Astrocyte (in vitro differentiated cells and primary cell): ENCODE measurements around the gene LRRIQ1. TPM values are rescaled to one million over a fixed set of nuclear protein-coding genes. Genes with fewer than 3 reads are reported as not detected.

Experiments
- DNase-seq: peaks from one replicate; pipeline ENCODE4 v3.0.0-alpha.2; 2010; ENCODE audit warnings: low read depth
- FAIRE-seq: peaks from 2 replicates; lab custom pipeline; 2011; peaks lifted over from hg19 to GRCh38; lab: Jason Lieb, UNC
- H2AFZ ChIP-seq: 2 replicates; pipeline ENCODE4 v1.6.0; 2012; ENCODE audit warnings: low read depth, low read length, inconsistent platforms
- H3K27ac ChIP-seq: 2 replicates; pipeline ENCODE4 v1.5.1; 2011; ENCODE audit warnings: low read depth, low read length, inconsistent platforms
- H3K27me3 ChIP-seq: 2 replicates; pipeline ENCODE4 v1.6.0; 2011; ENCODE audit warnings: low read length, inconsistent platforms; ENCODE audit not compliant: insufficient read depth
- H3K36me3 ChIP-seq: 2 replicates; pipeline ENCODE4 v1.5.1; 2011; ENCODE audit warnings: low read length, inconsistent platforms; ENCODE audit not compliant: insufficient read depth
- H3K4me1 ChIP-seq: 2 replicates; pipeline ENCODE4 v1.5.1; 2011; ENCODE audit warnings: low read length, inconsistent platforms; ENCODE audit not compliant: insufficient read depth
- H3K4me2 ChIP-seq: 2 replicates; pipeline ENCODE4 v1.6.0; 2012; ENCODE audit warnings: low read length, inconsistent platforms
- H3K4me3 ChIP-seq: 2 replicates; pipeline ENCODE4 v1.5.1; 2011; ENCODE audit warnings: low read depth, mild to moderate bottlenecking, low read length, inconsistent platforms; ENCODE audit not compliant: insufficient read depth
- H3K79me2 ChIP-seq: 2 replicates; pipeline ENCODE4 v1.6.0; 2012; ENCODE audit warnings: mild to moderate bottlenecking, low read length, inconsistent platforms; ENCODE audit not compliant: insufficient read depth
- H3K9ac ChIP-seq: 2 replicates; pipeline ENCODE4 v1.6.0; 2012; ENCODE audit warnings: mild to moderate bottlenecking, low read length, inconsistent platforms
- H3K9me3 ChIP-seq: 2 replicates; pipeline ENCODE4 v1.5.1; 2012; ENCODE audit warnings: low read depth, mild to moderate bottlenecking, low read length, inconsistent platforms; ENCODE audit not compliant: insufficient read depth
- H4K20me1 ChIP-seq: 2 replicates; pipeline ENCODE4 v1.6.0; 2012; ENCODE audit warnings: low read length, inconsistent platforms; ENCODE audit not compliant: insufficient read depth
- H3K27ac Mint-ChIP-seq: one replicate; pipeline ENCODE4 v1.8.0; 2021; ENCODE audit warnings: mild to moderate bottlenecking, mixed read lengths; ENCODE audit not compliant: unreplicated experiment
- H3K27me3 Mint-ChIP-seq: one replicate; pipeline ENCODE4 v1.8.0; 2021; ENCODE audit warnings: low read depth, mixed read lengths; ENCODE audit not compliant: unreplicated experiment
- H3K36me3 Mint-ChIP-seq: one replicate; pipeline ENCODE4 v1.8.0; 2021; ENCODE audit warnings: low read depth, mixed read lengths; ENCODE audit not compliant: unreplicated experiment
- H3K4me1 Mint-ChIP-seq: one replicate; pipeline ENCODE4 v1.8.0; 2021; ENCODE audit warnings: low read depth, mixed read lengths; ENCODE audit not compliant: unreplicated experiment
- H3K4me3 Mint-ChIP-seq: one replicate; pipeline ENCODE4 v1.8.0; 2021; ENCODE audit warnings: mild to moderate bottlenecking, moderate library complexity, mixed read lengths; ENCODE audit not compliant: unreplicated experiment
- H3K9me3 Mint-ChIP-seq: one replicate; pipeline ENCODE4 v1.8.0; 2021; ENCODE audit warnings: mild to moderate bottlenecking, mixed read lengths; ENCODE audit not compliant: unreplicated experiment
- EZH2 ChIP-seq: IDR thresholded peaks from 2 replicates; pipeline ENCODE4 v1.6.1; 2012; ENCODE audit warnings: mild to moderate bottlenecking, low read length, inconsistent platforms; ENCODE audit not compliant: insufficient read depth
- total RNA-seq: library from RNA; stranded (reverse); gene quantifications from 2 replicates; pipeline ENCODE4 v1.2.1, GENCODE V29; 2021
- TF ChIP-seq, protein P1 (sequence below): IDR thresholded peaks from 2 replicates; pipeline ENCODE4 v1.5.1; 2011; ENCODE audit warnings: low read depth, mild to moderate bottlenecking, inconsistent platforms, low read length, moderate library complexity; ENCODE audit not compliant: insufficient read depth

The LRRIQ1 gene
- total RNA-seq, 1 donor from 2014 or later: 1.9 TPM

DNA sequence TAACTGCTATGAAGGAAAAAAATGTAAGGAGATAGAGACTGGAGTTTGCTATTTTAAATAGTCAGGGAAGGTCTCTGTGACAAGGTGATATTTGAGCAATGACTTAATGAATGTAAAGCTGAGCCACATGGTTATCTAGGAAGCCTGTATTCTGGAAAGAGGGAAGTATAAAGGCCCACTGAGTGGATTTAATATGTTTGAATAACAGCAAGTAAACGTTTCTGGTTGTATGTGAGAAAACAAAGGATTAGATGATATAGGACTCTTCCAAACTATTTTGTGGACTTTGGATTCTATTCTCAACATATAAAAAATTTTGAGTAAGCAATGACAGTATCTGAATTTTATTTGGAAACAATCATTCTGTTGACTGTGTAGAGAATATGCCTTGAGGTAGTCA is 5.2 kb downstream of the LRRIQ1 start:
- no peak for DNase-seq
- Histone ChIP-seq H3K9me3 (no peaks in the 10 kb centered on the region), H3K36me3 (no peaks in the 10 kb centered on the region), H3K4me1 (no peaks in the 10 kb centered on the region), H3K27me3 (no peaks in the 10 kb centered on the region), H3K4me3 (no peak overlapping the region), H3K27ac (no peak overlapping the region), H3K4me2 (no peak overlapping the region), H3K9ac (no peak overlapping the region), H2AFZ (no peak overlapping the region), H4K20me1 (no peaks in the 10 kb centered on the region), H3K79me2 (no peaks in the 10 kb centered on the region)
- TF ChIP-seq, protein P1, sequence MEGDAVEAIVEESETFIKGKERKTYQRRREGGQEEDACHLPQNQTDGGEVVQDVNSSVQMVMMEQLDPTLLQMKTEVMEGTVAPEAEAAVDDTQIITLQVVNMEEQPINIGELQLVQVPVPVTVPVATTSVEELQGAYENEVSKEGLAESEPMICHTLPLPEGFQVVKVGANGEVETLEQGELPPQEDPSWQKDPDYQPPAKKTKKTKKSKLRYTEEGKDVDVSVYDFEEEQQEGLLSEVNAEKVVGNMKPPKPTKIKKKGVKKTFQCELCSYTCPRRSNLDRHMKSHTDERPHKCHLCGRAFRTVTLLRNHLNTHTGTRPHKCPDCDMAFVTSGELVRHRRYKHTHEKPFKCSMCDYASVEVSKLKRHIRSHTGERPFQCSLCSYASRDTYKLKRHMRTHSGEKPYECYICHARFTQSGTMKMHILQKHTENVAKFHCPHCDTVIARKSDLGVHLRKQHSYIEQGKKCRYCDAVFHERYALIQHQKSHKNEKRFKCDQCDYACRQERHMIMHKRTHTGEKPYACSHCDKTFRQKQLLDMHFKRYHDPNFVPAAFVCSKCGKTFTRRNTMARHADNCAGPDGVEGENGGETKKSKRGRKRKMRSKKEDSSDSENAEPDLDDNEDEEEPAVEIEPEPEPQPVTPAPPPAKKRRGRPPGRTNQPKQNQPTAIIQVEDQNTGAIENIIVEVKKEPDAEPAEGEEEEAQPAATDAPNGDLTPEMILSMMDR: no peak
- TF ChIP-seq EZH2: no peak
- H3K27ac Mint-ChIP-seq: no peak overlapping the region
- H3K4me3 Mint-ChIP-seq: no peak overlapping the region
- H3K36me3 Mint-ChIP-seq: no peaks in the 10 kb centered on the region
- H3K27me3 Mint-ChIP-seq: no peaks in the 10 kb centered on the region
- FAIRE-seq: no peak
- no peaks in the 10 kb centered on the region for H3K9me3 Mint-ChIP-seq
- H3K4me1 Mint-ChIP-seq: no peaks in the 10 kb centered on the region

DNA sequence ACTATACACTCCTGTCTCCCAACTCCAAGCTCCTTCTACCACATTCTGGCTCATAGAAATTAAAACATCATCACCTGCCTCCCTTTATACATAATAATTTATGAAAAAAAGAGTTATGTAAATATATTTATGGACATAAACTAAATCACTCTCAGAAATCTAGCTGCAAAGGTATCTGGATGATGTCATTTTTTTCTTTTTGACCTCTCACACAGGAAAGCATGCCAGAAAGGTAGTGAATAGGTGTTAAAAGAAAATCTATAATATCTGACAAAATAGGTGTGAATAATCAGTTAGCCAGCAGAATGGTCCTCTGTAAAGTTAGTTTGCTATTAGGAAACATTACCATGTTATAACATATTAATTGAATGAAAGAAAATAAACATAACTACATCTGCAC is 7.7 kb downstream of the LRRIQ1 start:
- no peaks in the 10 kb centered on the region for H4K20me1 ChIP-seq
- no peak overlapping the region for H3K4me2 ChIP-seq
- H3K27me3 ChIP-seq: no peaks in the 10 kb centered on the region
- no peaks in the 10 kb centered on the region for H3K27me3 Mint-ChIP-seq
- no peak overlapping the region for H2AFZ ChIP-seq
- TF ChIP-seq EZH2: no peak
- TF ChIP-seq, protein P1: no peak
- H3K27ac Mint-ChIP-seq: no peak overlapping the region
- H3K9ac ChIP-seq: no peak overlapping the region
- H3K36me3 Mint-ChIP-seq: no peaks in the 10 kb centered on the region
- FAIRE-seq (no peak), DNase-seq (no peak)
- no peaks in the 10 kb centered on the region for H3K9me3 Mint-ChIP-seq
- H3K4me3 ChIP-seq: no peak overlapping the region
- H3K27ac ChIP-seq: no peak overlapping the region
- no peaks in the 10 kb centered on the region for H3K4me1 Mint-ChIP-seq
- H3K9me3 ChIP-seq: no peaks in the 10 kb centered on the region
- no peaks in the 10 kb centered on the region for H3K4me1 ChIP-seq
- no peak overlapping the region for H3K4me3 Mint-ChIP-seq
- H3K36me3 ChIP-seq: no peaks in the 10 kb centered on the region
- H3K79me2 ChIP-seq: no peaks in the 10 kb centered on the region

DNA sequence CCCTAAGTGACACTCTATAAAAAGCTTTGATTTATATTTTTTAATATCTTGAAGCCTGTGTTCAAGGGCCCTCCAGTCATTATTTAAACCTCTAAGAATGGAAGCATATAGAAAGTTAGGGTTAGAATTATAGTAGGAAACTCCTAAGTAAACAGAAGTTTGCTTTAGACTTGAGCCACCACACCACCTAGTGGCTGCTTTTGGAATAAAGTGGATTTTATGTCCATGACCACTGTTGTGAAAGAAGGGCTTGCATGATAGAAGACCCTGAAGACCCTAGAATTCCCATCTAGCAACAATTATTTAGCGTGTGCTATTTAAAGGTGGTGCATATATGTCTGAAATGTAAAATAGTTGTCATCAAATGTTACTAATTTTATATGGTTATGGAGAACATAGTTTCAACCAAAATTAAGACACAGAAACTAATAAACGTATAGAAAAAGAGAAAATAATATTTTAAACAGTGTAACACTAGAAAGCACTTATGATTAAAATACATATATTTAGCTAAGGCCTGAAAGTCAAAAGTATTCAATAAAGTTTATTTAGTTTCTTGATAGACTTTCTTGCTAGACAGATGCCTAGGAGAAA is 21.3 kb downstream of the LRRIQ1 start:
- Histone ChIP-seq H4K20me1 (no peaks in the 10 kb centered on the region), H3K4me2 (no peak overlapping the region), H2AFZ (no peak overlapping the region), H3K27ac (no peak overlapping the region), H3K79me2 (no peaks in the 10 kb centered on the region), H3K27me3 (no peaks in the 10 kb centered on the region), H3K4me1 (no peaks in the 10 kb centered on the region), H3K4me3 (no peak overlapping the region), H3K36me3 (no peaks in the 10 kb centered on the region), H3K9me3 (no peaks in the 10 kb centered on the region), H3K9ac (no peak overlapping the region)
- no peak overlapping the region for H3K27ac Mint-ChIP-seq
- no peak overlapping the region for H3K4me3 Mint-ChIP-seq
- peaks cover 2% of the 10 kb centered on the region for H3K27me3 Mint-ChIP-seq
- no peaks in the 10 kb centered on the region for H3K36me3 Mint-ChIP-seq
- H3K9me3 Mint-ChIP-seq: no peaks in the 10 kb centered on the region
- DNase-seq: peak; percentile 17
- FAIRE-seq: no peak
- H3K4me1 Mint-ChIP-seq: no peaks in the 10 kb centered on the region
- TF ChIP-seq, protein P1: peak; percentile 78
- no peak for TF ChIP-seq EZH2
